H9 (cell line): ENCODE data around the gene DNAH12. TPM values are rescaled to one million over a fixed set of nuclear protein-coding genes. Genes with fewer than 3 reads are reported as not detected.

Experiments
- DNase-seq: peaks from one replicate; pipeline ENCODE4 v3.0.0-alpha.2; 2017
- H2AFZ ChIP-seq: one replicate; pipeline ENCODE4 v1.6.1; 2013; ENCODE audit warnings: mild to moderate bottlenecking, low read length, control low read depth, moderate library complexity
- H2AK5ac ChIP-seq: 2 replicates; pipeline ENCODE4 v1.6.1; 2013; ENCODE audit warnings: low read length, control low read depth, mixed read lengths; ENCODE audit not compliant: insufficient read length
- H2BK120ac ChIP-seq: one replicate; pipeline ENCODE4 v1.6.1; 2013; ENCODE audit warnings: low read depth, mild to moderate bottlenecking, low read length, control low read depth, inconsistent platforms; ENCODE audit not compliant: poor library complexity, severe bottlenecking
- H2BK12ac ChIP-seq: 2 replicates; pipeline ENCODE4 v1.6.1; 2013; ENCODE audit warnings: low read length, control low read depth, mixed read lengths, low read depth; ENCODE audit not compliant: insufficient read length
- H2BK15ac ChIP-seq: 2 replicates; pipeline ENCODE4 v1.6.1; 2013; ENCODE audit warnings: low read depth, low read length, control low read depth
- H2BK20ac ChIP-seq: one replicate; pipeline ENCODE4 v1.6.1; 2013; ENCODE audit warnings: low read depth, mild to moderate bottlenecking, low read length, control low read depth, inconsistent platforms; ENCODE audit not compliant: poor library complexity, severe bottlenecking
- H2BK5ac ChIP-seq: 2 replicates; pipeline ENCODE4 v1.6.1; 2013; ENCODE audit warnings: low read length, control low read depth, mixed read lengths; ENCODE audit not compliant: insufficient read length
- H3K14ac ChIP-seq: 2 replicates; pipeline ENCODE4 v1.6.1; 2013; ENCODE audit warnings: low read length, control low read depth; ENCODE audit not compliant: insufficient read depth
- H3K18ac ChIP-seq: 2 replicates; pipeline ENCODE4 v1.6.1; 2013; ENCODE audit warnings: low read depth, mild to moderate bottlenecking, mixed read lengths, low read length, control low read depth; ENCODE audit not compliant: insufficient read length
- H3K23ac ChIP-seq: 2 replicates; pipeline ENCODE4 v1.6.1; 2013; ENCODE audit warnings: low read length, control low read depth, mixed read lengths, low read depth; ENCODE audit not compliant: insufficient read length
- H3K23me2 ChIP-seq: 2 replicates; pipeline ENCODE4 v1.6.1; 2013; ENCODE audit warnings: low read depth, mild to moderate bottlenecking, mixed read lengths, low read length, control low read depth; ENCODE audit not compliant: insufficient read length, poor library complexity, severe bottlenecking
- H3K27ac ChIP-seq: 2 replicates; pipeline ENCODE4 v1.5.1; 2013; ENCODE audit warnings: low read length, control low read depth, mixed read lengths, low read depth; ENCODE audit not compliant: insufficient read length
- H3K27me3 ChIP-seq: 2 replicates; pipeline ENCODE4 v1.6.1; 2013; ENCODE audit warnings: low read length, control low read depth, inconsistent platforms; ENCODE audit not compliant: insufficient read depth
- H3K4ac ChIP-seq: 2 replicates; pipeline ENCODE4 v1.6.1; 2013; ENCODE audit warnings: low read depth, mild to moderate bottlenecking, control low read depth, inconsistent platforms, low read length, moderate library complexity
- H3K4me1 ChIP-seq: 2 replicates; pipeline ENCODE4 v1.6.1; 2013; ENCODE audit warnings: low read length, control low read depth, inconsistent platforms; ENCODE audit not compliant: insufficient read depth
- H3K4me2 ChIP-seq: 2 replicates; pipeline ENCODE4 v1.6.1; 2013; ENCODE audit warnings: low read length, control low read depth, mixed read lengths; ENCODE audit not compliant: insufficient read length, insufficient read depth
- H3K56ac ChIP-seq: 2 replicates; pipeline ENCODE4 v1.6.1; 2013; ENCODE audit warnings: low read depth, mild to moderate bottlenecking, mixed read lengths, low read length, control low read depth; ENCODE audit not compliant: insufficient read length
- H3K79me1 ChIP-seq: 2 replicates; pipeline ENCODE4 v1.6.1; 2013; ENCODE audit warnings: low read depth, mild to moderate bottlenecking, moderate library complexity, low read length, control low read depth, inconsistent platforms; ENCODE audit not compliant: insufficient read depth, poor library complexity, severe bottlenecking
- H3K79me2 ChIP-seq: 2 replicates; pipeline ENCODE4 v1.6.1; 2013; ENCODE audit warnings: low read length, control low read depth, inconsistent platforms; ENCODE audit not compliant: insufficient read depth
- H3K9ac ChIP-seq: 2 replicates; pipeline ENCODE4 v1.6.1; 2013; ENCODE audit warnings: low read length, control low read depth, mixed read lengths; ENCODE audit not compliant: insufficient read length; ENCODE audit errors: extremely low read depth
- H3K9me3 ChIP-seq: one replicate; pipeline ENCODE4 v1.6.1; 2013; ENCODE audit warnings: low read depth, low read length, inconsistent platforms; ENCODE audit not compliant: control insufficient read depth
- H3T11ph ChIP-seq: one replicate; pipeline ENCODE4 v1.6.1; 2013; ENCODE audit warnings: mild to moderate bottlenecking, low read length, control low read depth, inconsistent platforms
- H4K20me1 ChIP-seq: one replicate; pipeline ENCODE4 v1.6.1; 2013; ENCODE audit not compliant: control insufficient read depth, insufficient read length, insufficient read depth
- H4K5ac ChIP-seq: 2 replicates; pipeline ENCODE4 v1.6.1; 2013; ENCODE audit warnings: low read depth, mild to moderate bottlenecking, mixed read lengths, low read length, control low read depth; ENCODE audit not compliant: insufficient read length
- H4K8ac ChIP-seq: replicated peaks from 2 replicates; pipeline ENCODE4 v1.6.1; 2013; ENCODE audit warnings: low read length, control low read depth, mixed read lengths, low read depth; ENCODE audit not compliant: insufficient read length
- H4K91ac ChIP-seq: 2 replicates; pipeline ENCODE4 v1.6.1; 2013; ENCODE audit warnings: low read depth, mild to moderate bottlenecking, moderate library complexity, mixed read lengths, low read length, control low read depth; ENCODE audit not compliant: insufficient read length
- H3K27ac Mint-ChIP-seq, 3 experiments: 2 replicates in 2 of 3; 3 replicates in 1 of 3; pipeline ENCODE4 v1.8.0; 2020 to 2021; ENCODE audit warnings: mixed read lengths in 3 of 3, mild to moderate bottlenecking in 1 of 3, moderate library complexity in 1 of 3
- H3K27me3 Mint-ChIP-seq: 2 replicates; pipeline ENCODE4 v1.8.0; 2021; ENCODE audit warnings: low read depth, mild to moderate bottlenecking, moderate library complexity, mixed read lengths
- H3K36me3 Mint-ChIP-seq, 3 experiments: 2 replicates in 2 of 3; 3 replicates in 1 of 3; pipeline ENCODE4 v1.8.0; 2020 to 2021; ENCODE audit warnings: low read depth in 3 of 3, mixed read lengths in 3 of 3; ENCODE audit not compliant: insufficient read depth in 1 of 3
- H3K4me1 Mint-ChIP-seq, 2 experiments: 2 replicates each; pipeline ENCODE4 v1.8.0; 2020; ENCODE audit warnings: mixed read lengths in 2 of 2
- H3K4me3 Mint-ChIP-seq, 2 experiments: 2 replicates in 1 of 2; 3 replicates in 1 of 2; pipeline ENCODE4 v1.8.0; 2020 to 2021; ENCODE audit warnings: mild to moderate bottlenecking in 2 of 2, mixed read lengths in 2 of 2, moderate library complexity in 1 of 2
- H3K9me3 Mint-ChIP-seq, 2 experiments: 2 replicates in 1 of 2; 3 replicates in 1 of 2; pipeline ENCODE4 v1.8.0; 2020; ENCODE audit warnings: mild to moderate bottlenecking in 2 of 2, mixed read lengths in 2 of 2, moderate library complexity in 1 of 2
- CTCF ChIP-seq: fragments of 200-600 bp; sonication (generic); conservative IDR thresholded peaks from 3 replicates; pipeline ENCODE4 v1.8.0; 2021; ENCODE audit warnings: antibody characterized with exemption, mild to moderate bottlenecking
- WGBS: extraction: QIAGEN DNeasy Blood & Tissue Kit; methylation state at CpG from one replicate; pipeline ENCODE4 v1.1.7; 2013; ENCODE audit warnings: missing lambda C conversion rate, low lambda C conversion rate, mixed read lengths; ENCODE audit not compliant: insufficient read length; ENCODE audit errors: extremely low coverage; 5-methylcytosine and 5-hydroxymethylcytosine counted together
- total RNA-seq: library from RNA; stranded (reverse); gene quantifications from 2 replicates; pipeline ENCODE4 v1.2.1, GENCODE V29; 2021

DNAH12 gene
- total RNA-seq, 1 experiment from 2014 or later: not detected

GRCh38 chr3:57582474-57583168 lies 38.5 kb upstream of the DNAH12 start:
- H3K27ac ChIP-seq: no peak overlapping the region
- H3K9ac ChIP-seq: no peak overlapping the region
- Mint-ChIP-seq H3K27ac (no peak overlapping the region; a peak in 1 of 7 replicates), H3K27me3 (no peaks in the 10 kb centered on the region), H3K4me1 (peaks cover 0 to 7% of the 10 kb centered on the region in 2 experiments; a peak in 1 of 4 replicates), H3K36me3 (peaks cover 15 to 43% (median 33%) of the 10 kb centered on the region in 3 experiments), H3K9me3 (no peaks in the 10 kb centered on the region), H3K4me3 (no peak overlapping the region)
- H2AK5ac ChIP-seq: no peak overlapping the region
- TF ChIP-seq CTCF: peak; percentile 47; the same call in 2 of the 3 replicates
- H3K27me3 ChIP-seq: no peaks in the 10 kb centered on the region
- H2BK20ac ChIP-seq: no peak overlapping the region
- peak; percentile 48 for DNase-seq
- no peak overlapping the region for H2AFZ ChIP-seq
- H3K56ac ChIP-seq: no peak overlapping the region
- H3K23ac ChIP-seq: no peak overlapping the region
- no peak overlapping the region for H2BK120ac ChIP-seq
- no peaks in the 10 kb centered on the region for H3K9me3 ChIP-seq
- no peaks in the 10 kb centered on the region for H4K20me1 ChIP-seq
- H3K14ac ChIP-seq: no peak overlapping the region
- H2BK5ac ChIP-seq: no peak overlapping the region
- no peaks in the 10 kb centered on the region for H3K23me2 ChIP-seq
- no peak overlapping the region for H4K91ac ChIP-seq
- peaks cover 6% of the 10 kb centered on the region; the same call in 1 of the 2 replicates for H3K79me2 ChIP-seq
- peaks cover 8% of the 10 kb centered on the region for H3K79me1 ChIP-seq
- H3K4me1 ChIP-seq: no peaks in the 10 kb centered on the region
- H2BK15ac ChIP-seq: no peak overlapping the region
- H3K4me2 ChIP-seq: no peak overlapping the region
- no peak overlapping the region for H3T11ph ChIP-seq
- WGBS: no CpG with 5 or more reads among the region's 7 CpGs
- H3K4ac ChIP-seq: no peak overlapping the region
- H4K8ac ChIP-seq: no peak overlapping the region
- H4K5ac ChIP-seq: no peak overlapping the region
- no peak overlapping the region for H3K18ac ChIP-seq
- no peak overlapping the region for H2BK12ac ChIP-seq
